Stomach (tissue), 9 donors: ENCODE data around the gene GRB10. TPM values are rescaled to one million over a fixed set of nuclear protein-coding genes. Genes with fewer than 3 reads are reported as not detected.

ENCODE experiments used
- DNase-seq, 2 donors: peaks; one replicate each; pipeline versions ENCODE4 v3.0.0 to v3.0.0-alpha.2; 2013 to 2019
- H3K27ac ChIP-seq, 5 donors: fragments of 200-600 bp in 4 of 5; sonication (generic) in 4 of 5; one replicate each; pipeline ENCODE4 v1.5.1; 2013 to 2019; ENCODE audit warnings: mild to moderate bottlenecking in 1 of 5, moderate library complexity in 1 of 5
- H3K27me3 ChIP-seq, 3 donors: fragments of 200-600 bp; sonication (generic); one replicate each; pipeline ENCODE4 v1.5.1; 2017 to 2019; ENCODE audit warnings: mixed run types in 1 of 3
- H3K36me3 ChIP-seq, 4 donors: fragments of 200-600 bp; sonication (generic); 1 replicate in 3 of 4; 2 replicates in 1 of 4; pipeline ENCODE4 v1.5.1; 2016 to 2019
- H3K4me1 ChIP-seq, 4 donors: fragments of 200-600 bp; sonication (generic); one replicate each; pipeline ENCODE4 v1.5.1; 2016 to 2019
- H3K4me3 ChIP-seq, 4 donors: fragments of 200-600 bp; sonication (generic) in 3 of 4; one replicate each; pipeline ENCODE4 v1.5.1; 2016 to 2019; ENCODE audit warnings: mild to moderate bottlenecking in 1 of 4
- H3K9me3 ChIP-seq, 4 donors: fragments of 200-600 bp; sonication (generic); one replicate each; pipeline ENCODE4 v1.5.1; 2016 to 2019
- EP300 ChIP-seq: sonication (generic); formaldehyde crosslinking; IDR thresholded peaks from one replicate; pipeline ENCODE4 v1.6.1; 2017; ENCODE audit warnings: antibody characterized with exemption
- POLR2A ChIP-seq, 4 donors: fragments of 450-650 bp; IDR thresholded peaks; one replicate each; pipeline ENCODE4 v1.6.1; 2016; ENCODE audit warnings: antibody characterized with exemption in 4 of 4, control low read depth in 2 of 4, mild to moderate bottlenecking in 1 of 4, moderate library complexity in 1 of 4
- POLR2AphosphoS5 ChIP-seq, 3 donors: sonication (generic); formaldehyde crosslinking; IDR thresholded peaks; one replicate each; pipeline ENCODE4 v1.6.1; 2016; ENCODE audit warnings: antibody characterized with exemption in 3 of 3
- WGBS, 5 donors: extraction: QIAGEN DNeasy Blood & Tissue Kit in 3 of 5; methylation state at CpG; one replicate each; pipeline versions ENCODE4 v1.1.5 to v1.1.7; 2013 to 2018; 5-methylcytosine and 5-hydroxymethylcytosine counted together
- intact Hi-C: fragments of 100-400 bp; cut with DNase I; formaldehyde crosslinking; loops from one replicate; pipeline ENCODE4 v1.15.1; 2023; ENCODE audit warnings: low total_unique reads
- polyA plus RNA-seq, 3 donors: library from polyadenylated mRNA; stranded (reverse); fragments of 200-250 nt; gene quantifications; one replicate each; pipeline ENCODE4 v1.2.3, GENCODE V29; 2013
- total RNA-seq, 5 donors: library from RNA; depleted of rRNA; stranded (reverse); fragments of >200 nt; gene quantifications; one replicate each; pipeline versions ENCODE4 v1.1.0 to v1.2.3, GENCODE V29; 2014 to 2016
- TF ChIP-seq, protein P1 (sequence below), 7 experiments: fragments of 450-650 bp in 4 of 7; fragments of 200-600 bp in 3 of 7; sonication (generic) in 3 of 7; IDR thresholded peaks; one replicate each; pipeline ENCODE4 v1.5.1; 2016 to 2019; ENCODE audit warnings: antibody characterized with exemption in 7 of 7, control low read depth in 2 of 7, mild to moderate bottlenecking in 1 of 7
- donor health status: healthy with polysubstance abuse.
- donor health status: Bipolar disorder and iron deficiency.
- donor health status: healthy.

Gene GRB10
- total and polyA plus RNA-seq, 8 donors: 10.2 to 84.9 (median 49.6) TPM

DNA sequence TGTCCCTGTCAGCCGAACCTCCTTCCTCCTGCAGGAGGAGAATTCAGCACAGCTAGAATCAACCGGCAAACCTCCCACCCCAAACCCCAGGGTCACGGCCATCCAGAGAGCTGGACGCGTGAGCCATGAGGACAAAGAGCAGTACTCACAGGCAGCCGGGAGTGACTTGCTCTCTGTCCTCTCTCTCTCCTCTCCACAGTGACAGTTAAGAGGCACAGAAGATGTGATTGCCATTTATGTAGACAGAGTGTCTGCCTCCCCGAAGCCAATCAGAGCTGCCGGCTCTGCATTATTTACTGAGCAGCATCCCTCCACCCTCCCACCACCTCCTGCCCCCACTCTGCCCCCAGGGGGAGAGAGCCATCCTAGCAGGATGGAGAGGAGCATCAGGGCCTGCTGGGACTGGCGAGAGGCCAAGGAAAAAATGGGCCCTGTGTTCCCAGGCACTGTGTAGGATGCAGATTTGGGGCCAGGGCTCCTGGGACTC is 221.8 kb downstream of the GRB10 start:
- Histone ChIP-seq H3K4me1 (peaks cover 0 to 21% (median 8%) of the 10 kb centered on the region in 4 donors), H3K27me3 (peaks cover 0 to 14% (median 0%) of the 10 kb centered on the region in 3 donors), H3K4me3 (no peak overlapping the region), H3K27ac (no peak overlapping the region), H3K9me3 (no peaks in the 10 kb centered on the region), H3K36me3 (no peaks in the 10 kb centered on the region)
- 47 to 71% (median 65%) methylated on average over 8 to 9 of the region's 9 CpGs for WGBS, 5 donors
- peak in 1 of 2 donors; percentile 21 for DNase-seq
- intact Hi-C loops: no loop called here
- no peak for TF ChIP-seq POLR2A (IDR thresholded peaks at IDR 0.05)
- TF ChIP-seq EP300: no peak
- TF ChIP-seq POLR2AphosphoS5 (IDR thresholded peaks at IDR 0.05): no peak
- TF ChIP-seq, protein P1, sequence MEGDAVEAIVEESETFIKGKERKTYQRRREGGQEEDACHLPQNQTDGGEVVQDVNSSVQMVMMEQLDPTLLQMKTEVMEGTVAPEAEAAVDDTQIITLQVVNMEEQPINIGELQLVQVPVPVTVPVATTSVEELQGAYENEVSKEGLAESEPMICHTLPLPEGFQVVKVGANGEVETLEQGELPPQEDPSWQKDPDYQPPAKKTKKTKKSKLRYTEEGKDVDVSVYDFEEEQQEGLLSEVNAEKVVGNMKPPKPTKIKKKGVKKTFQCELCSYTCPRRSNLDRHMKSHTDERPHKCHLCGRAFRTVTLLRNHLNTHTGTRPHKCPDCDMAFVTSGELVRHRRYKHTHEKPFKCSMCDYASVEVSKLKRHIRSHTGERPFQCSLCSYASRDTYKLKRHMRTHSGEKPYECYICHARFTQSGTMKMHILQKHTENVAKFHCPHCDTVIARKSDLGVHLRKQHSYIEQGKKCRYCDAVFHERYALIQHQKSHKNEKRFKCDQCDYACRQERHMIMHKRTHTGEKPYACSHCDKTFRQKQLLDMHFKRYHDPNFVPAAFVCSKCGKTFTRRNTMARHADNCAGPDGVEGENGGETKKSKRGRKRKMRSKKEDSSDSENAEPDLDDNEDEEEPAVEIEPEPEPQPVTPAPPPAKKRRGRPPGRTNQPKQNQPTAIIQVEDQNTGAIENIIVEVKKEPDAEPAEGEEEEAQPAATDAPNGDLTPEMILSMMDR (IDR thresholded peaks at IDR 0.05): no peak

- Histone ChIP-seq H3K36me3 (no peaks in the 10 kb centered on the region), H3K27ac (no peak overlapping the region), H3K27me3 (peaks cover 0 to 14% (median 0%) of the 10 kb centered on the region in 3 donors), H3K9me3 (no peaks in the 10 kb centered on the region), H3K4me1 (peaks cover 0 to 19% (median 1%) of the 10 kb centered on the region in 4 donors), H3K4me3 (no peak overlapping the region)
- TF ChIP-seq POLR2A (IDR thresholded peaks at IDR 0.05): no peak
- no peak for TF ChIP-seq EP300
- TF ChIP-seq, protein P1 (IDR thresholded peaks at IDR 0.05): no peak
- no peak for TF ChIP-seq POLR2AphosphoS5 (IDR thresholded peaks at IDR 0.05)
- intact Hi-C loops: no loop called here
- no peak for DNase-seq
- WGBS, 5 donors: 82 to 93% (median 86%) methylated on average over 7 of the region's 7 CpGs
These were observed 222.8 kb downstream of the GRB10 start for GRCh38 chr7:50559881-50560280.

DNA sequence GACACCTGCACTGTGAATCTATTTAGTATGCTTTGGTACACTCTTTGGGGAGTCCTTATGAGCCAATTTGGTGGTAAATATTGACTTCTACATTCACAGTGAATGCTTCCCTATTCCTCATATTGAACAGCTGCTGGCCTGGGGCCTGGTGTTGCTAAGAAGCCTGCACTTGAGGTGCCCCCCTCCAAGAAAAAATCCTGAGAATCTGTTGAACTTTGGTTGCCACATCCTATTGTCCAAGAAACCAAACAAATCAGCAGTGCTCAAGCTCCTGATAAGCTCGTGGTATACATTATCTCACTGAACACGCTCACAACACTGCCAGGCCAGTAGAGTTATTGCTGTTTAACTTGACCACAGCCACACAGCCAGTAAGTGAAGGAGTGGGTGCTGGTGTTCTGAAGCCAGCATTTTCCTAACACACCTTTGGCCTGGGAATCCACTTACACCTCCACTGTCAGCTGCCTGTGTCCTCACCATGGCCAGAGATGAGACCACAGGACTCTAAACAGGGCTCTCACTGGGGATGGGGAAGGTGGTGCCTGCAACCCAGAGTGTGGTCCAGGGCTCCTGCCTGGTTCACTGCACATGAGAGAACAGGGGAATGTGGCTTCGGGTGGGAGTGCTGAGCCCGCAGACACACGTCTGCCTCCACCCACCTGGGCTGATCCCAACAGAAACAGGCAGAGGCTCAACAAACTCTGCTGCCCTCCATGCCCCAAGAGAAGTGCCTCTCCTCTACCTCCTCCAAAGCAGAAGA is 224.2 kb downstream of the GRB10 start:
- H3K27ac ChIP-seq: no peak overlapping the region
- TF ChIP-seq EP300 (no peak), POLR2A (IDR thresholded peaks at IDR 0.05) (no peak)

GRCh38 chr7:50557099-50557498 is 225.6 kb downstream of the GRB10 start:
- intact Hi-C loops: no loop called here
- Histone ChIP-seq H3K9me3 (no peaks in the 10 kb centered on the region), H3K27ac (peak overlapping the region in 2 of 5 donors; percentile 53 to 66), H3K27me3 (peaks cover 0 to 14% (median 0%) of the 10 kb centered on the region in 3 donors), H3K4me1 (peaks cover 0 to 20% (median 5%) of the 10 kb centered on the region in 4 donors), H3K36me3 (no peaks in the 10 kb centered on the region), H3K4me3 (no peak overlapping the region)
- TF ChIP-seq POLR2AphosphoS5 (IDR thresholded peaks at IDR 0.05): peak in 1 of 3 donors; percentile 35
- TF ChIP-seq POLR2A (IDR thresholded peaks at IDR 0.05): no peak
- 52 to 63% (median 61%) methylated on average over 2 of the region's 2 CpGs for WGBS, 5 donors
- DNase-seq: peak in 1 of 2 donors; percentile 59

More for the DNA sequence above, 224.2 kb downstream of the GRB10 start:
- 47 to 65% (median 59%) methylated on average over 4 to 5 of the region's 5 CpGs for WGBS, 5 donors
- Histone ChIP-seq H3K9me3 (no peaks in the 10 kb centered on the region), H3K27me3 (peaks cover 0 to 14% (median 0%) of the 10 kb centered on the region in 3 donors), H3K4me1 (peaks cover 0 to 15% (median 0%) of the 10 kb centered on the region in 4 donors), H3K36me3 (no peaks in the 10 kb centered on the region), H3K4me3 (no peak overlapping the region)
- DNase-seq: peak in 1 of 2 donors; percentile 22
- intact Hi-C loops: no loop called here

DNA sequence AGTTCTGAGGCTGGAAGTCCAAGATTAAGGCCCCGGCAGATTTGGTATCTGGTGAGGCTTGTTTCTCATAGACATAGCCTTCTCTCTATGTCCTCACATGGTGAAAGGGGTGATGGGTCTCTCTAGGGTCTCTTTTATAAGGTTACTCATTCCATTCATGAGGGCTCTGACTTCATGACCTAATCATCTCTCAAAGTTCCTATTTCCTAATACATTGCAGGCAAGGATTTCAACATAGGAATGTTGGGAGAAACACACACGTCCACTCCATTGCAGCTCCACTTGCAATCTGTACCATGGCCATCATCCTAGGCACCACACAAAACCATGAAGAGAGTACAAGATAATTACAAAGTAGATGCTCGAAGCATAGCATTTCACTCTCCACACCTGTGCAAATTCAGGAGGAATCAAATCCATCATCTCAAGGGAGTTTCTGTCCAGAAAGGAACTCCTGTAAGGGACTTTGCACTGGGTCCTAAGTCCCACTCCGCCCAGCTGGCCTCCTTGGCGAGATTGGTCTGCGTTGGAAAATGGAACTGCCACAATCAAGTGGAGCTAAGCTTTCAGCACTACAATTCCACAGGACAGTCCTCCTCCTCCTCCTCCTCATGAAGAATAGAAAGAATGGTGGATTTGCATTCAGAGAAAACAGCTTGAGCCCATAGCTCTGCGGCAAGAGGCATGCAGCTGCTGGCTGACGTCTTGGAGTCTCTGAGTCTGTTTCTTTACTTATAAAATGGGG is 226.3 kb downstream of the GRB10 start:
- Histone ChIP-seq H3K4me3 (no peak overlapping the region), H3K36me3 (no peaks in the 10 kb centered on the region), H3K9me3 (no peaks in the 10 kb centered on the region), H3K27ac (peak overlapping the region in 3 of 5 donors; percentile 35 to 66 (median 53)), H3K27me3 (peaks cover 0 to 14% (median 0%) of the 10 kb centered on the region in 3 donors), H3K4me1 (peaks cover 0 to 26% (median 6%) of the 10 kb centered on the region in 4 donors)
- 52 to 68% (median 62%) methylated on average over 8 of the region's 8 CpGs for WGBS, 5 donors
- DNase-seq: peak in 1 of 2 donors; percentile 44
- intact Hi-C loops: no loop called here
- TF ChIP-seq POLR2A (IDR thresholded peaks at IDR 0.05) (no peak), POLR2AphosphoS5 (IDR thresholded peaks at IDR 0.05) (no peak), EP300 (no peak)
- TF ChIP-seq, protein P1 (IDR thresholded peaks at IDR 0.05): no peak
